WI38 (cell line): ENCODE data around the gene C4orf51.

ENCODE experiments used
- H3K4me3 ChIP-seq: 2 replicates; pipeline ENCODE4 v1.5.1; 2011; ENCODE audit warnings: low read depth, mild to moderate bottlenecking, control low read depth, low read length
- CTCF ChIP-seq: IDR thresholded peaks from 2 replicates; pipeline ENCODE4 v1.5.1; 2012; ENCODE audit warnings: low read depth, mild to moderate bottlenecking, control low read depth, low read length

C4orf51 gene

GRCh38 chr4:145723336-145723735 lies 43.4 kb downstream of the C4orf51 start:
- TF ChIP-seq CTCF: no peak
- H3K4me3 ChIP-seq: no peak overlapping the region

- H3K4me3 ChIP-seq: no peak overlapping the region
- no peak for TF ChIP-seq CTCF
Measured at GRCh38 chr4:145730026-145730425, 50.1 kb downstream of the C4orf51 start.

- H3K4me3 ChIP-seq: no peak overlapping the region
- no peak for TF ChIP-seq CTCF
Measured at GRCh38 chr4:145731028-145731427, 51.1 kb downstream of the C4orf51 start.

- H3K4me3 ChIP-seq: peak overlapping the region; percentile 60
- TF ChIP-seq CTCF: no peak
Measured at GRCh38 chr4:145732001-145732815, 52.3 kb downstream of the C4orf51 start.

- TF ChIP-seq CTCF: no peak
Measured at GRCh38 chr4:145732895-145733880, 53.2 kb downstream of the C4orf51 start.

GRCh38 chr4:145734031-145734430 lies 54.1 kb downstream of the C4orf51 start:
- peak overlapping the region; percentile 32; the same call in 1 of the 2 replicates for H3K4me3 ChIP-seq

More at GRCh38 chr4:145732895-145733880, 53.2 kb downstream of the C4orf51 start:
- H3K4me3 ChIP-seq: peak overlapping the region; percentile 60

More at GRCh38 chr4:145734031-145734430, 54.1 kb downstream of the C4orf51 start:
- no peak for TF ChIP-seq CTCF
